ENCODE results near the gene EXOC4.
A peak's percentile ranks its signal among the peaks of the same experiment; 100 is the strongest.

Gene EXOC4

GRCh38 chr7:133863362-133864061 lies 610.6 kb downstream of the EXOC4 start:
- Mint-ChIP-seq H3K27ac (peak overlapping the region in 1 of 3 experiments; percentile 7), H3K4me1 (peaks cover 16% of the 10 kb centered on the region), H3K27me3 (ENCODE audit: low read depth) (no peaks in the 10 kb centered on the region), H3K36me3 (ENCODE audit: low read depth) (peaks cover 4% of the 10 kb centered on the region), H3K4me3 (no peak overlapping the region), H3K9me3 (no peaks in the 10 kb centered on the region)
- TF ChIP-seq CTCF (IDR thresholded peaks at IDR 0.05; ENCODE audit: unreplicated experiment in 3 of 3): no peak

- Mint-ChIP-seq H3K9me3 (no peaks in the 10 kb centered on the region), H3K27me3 (ENCODE audit: low read depth) (no peaks in the 10 kb centered on the region), H3K4me3 (no peak overlapping the region), H3K36me3 (ENCODE audit: low read depth) (peaks cover 4% of the 10 kb centered on the region), H3K27ac (no peak overlapping the region), H3K4me1 (peaks cover 5% of the 10 kb centered on the region)
- no peak for TF ChIP-seq CTCF (IDR thresholded peaks at IDR 0.05; ENCODE audit: unreplicated experiment in 3 of 3)
Measured at GRCh38 chr7:133869556-133869955, 616.7 kb downstream of the EXOC4 start.

- TF ChIP-seq CTCF (IDR thresholded peaks at IDR 0.05; ENCODE audit: unreplicated experiment in 3 of 3): no peak
Measured at GRCh38 chr7:133871757-133872156, 618.9 kb downstream of the EXOC4 start.

GRCh38 chr7:133873187-133873586 lies 620.3 kb downstream of the EXOC4 start:
- Mint-ChIP-seq H3K27me3 (ENCODE audit: low read depth) (no peaks in the 10 kb centered on the region), H3K27ac (no peak overlapping the region)

More at GRCh38 chr7:133871757-133872156, 618.9 kb downstream of the EXOC4 start:
- Mint-ChIP-seq H3K9me3 (no peaks in the 10 kb centered on the region), H3K27ac (no peak overlapping the region), H3K36me3 (ENCODE audit: low read depth) (no peaks in the 10 kb centered on the region), H3K4me3 (no peak overlapping the region), H3K4me1 (no peaks in the 10 kb centered on the region), H3K27me3 (ENCODE audit: low read depth) (no peaks in the 10 kb centered on the region)

GRCh38 chr7:133873631-133874030 lies 620.8 kb downstream of the EXOC4 start:
- H3K27me3 Mint-ChIP-seq (ENCODE audit: low read depth): no peaks in the 10 kb centered on the region
- TF ChIP-seq CTCF (IDR thresholded peaks at IDR 0.05; ENCODE audit: unreplicated experiment in 3 of 3): no peak
- H3K4me3 Mint-ChIP-seq: no peak overlapping the region
- no peaks in the 10 kb centered on the region for H3K4me1 Mint-ChIP-seq
- no peak overlapping the region for H3K27ac Mint-ChIP-seq
- no peaks in the 10 kb centered on the region for H3K36me3 Mint-ChIP-seq (ENCODE audit: low read depth)
- peaks cover 3% of the 10 kb centered on the region for H3K9me3 Mint-ChIP-seq

More at GRCh38 chr7:133873187-133873586, 620.3 kb downstream of the EXOC4 start:
- peaks cover 3% of the 10 kb centered on the region for H3K9me3 Mint-ChIP-seq
- no peaks in the 10 kb centered on the region for H3K36me3 Mint-ChIP-seq (ENCODE audit: low read depth)
- H3K4me3 Mint-ChIP-seq: no peak overlapping the region
- no peak for TF ChIP-seq CTCF (IDR thresholded peaks at IDR 0.05; ENCODE audit: unreplicated experiment in 3 of 3)
- no peaks in the 10 kb centered on the region for H3K4me1 Mint-ChIP-seq

GRCh38 chr7:133883591-133883990 lies 630.7 kb downstream of the EXOC4 start:
- Mint-ChIP-seq H3K9me3 (no peaks in the 10 kb centered on the region), H3K4me3 (no peak overlapping the region), H3K27ac (no peak overlapping the region), H3K27me3 (ENCODE audit: low read depth) (no peaks in the 10 kb centered on the region), H3K36me3 (ENCODE audit: low read depth) (no peaks in the 10 kb centered on the region), H3K4me1 (no peaks in the 10 kb centered on the region)
- no peak for TF ChIP-seq CTCF (IDR thresholded peaks at IDR 0.05; ENCODE audit: unreplicated experiment in 3 of 3)

Measured in nephron (organoid).